Measurements from ENCODE around the gene IFT88. TPM values are rescaled to one million over a fixed set of nuclear protein-coding genes. Genes with fewer than 3 reads are reported as not detected.

The IFT88 gene
- total RNA-seq, 1 donor from 2014 or later, result 4.9 TPM

DNA sequence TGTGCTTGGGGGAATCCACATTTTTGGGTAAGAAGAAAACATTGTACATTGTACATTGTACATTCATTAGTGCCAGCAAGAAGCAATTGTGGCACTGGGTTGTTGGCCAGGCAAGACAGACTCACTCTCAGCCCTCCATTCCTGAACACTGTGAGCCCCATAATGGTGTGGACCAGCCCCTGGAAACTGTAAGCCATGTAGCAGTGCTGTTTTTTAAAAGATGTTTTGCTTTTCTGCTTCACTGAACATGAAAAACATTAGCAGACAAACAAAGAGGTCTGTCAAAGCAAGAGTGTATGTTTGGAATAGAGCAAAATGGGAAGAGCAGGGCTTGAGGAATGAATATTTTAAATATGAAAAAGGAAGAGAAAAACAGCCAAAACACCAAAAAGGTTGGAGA lies 97.4 kb downstream of the IFT88 start:
- Histone ChIP-seq H3K36me3 (peaks cover 5 to 18% of the 10 kb centered on the region in 2 donors), H3K4me1 (no peaks in the 10 kb centered on the region), H3K27ac (no peak overlapping the region), H3K4me3 (no peak overlapping the region), H3K27me3 (no peaks in the 10 kb centered on the region), H3K9me3 (no peaks in the 10 kb centered on the region)
- intact Hi-C loops (cut with DNase I), result no loop called here
- TF ChIP-seq, protein P1, sequence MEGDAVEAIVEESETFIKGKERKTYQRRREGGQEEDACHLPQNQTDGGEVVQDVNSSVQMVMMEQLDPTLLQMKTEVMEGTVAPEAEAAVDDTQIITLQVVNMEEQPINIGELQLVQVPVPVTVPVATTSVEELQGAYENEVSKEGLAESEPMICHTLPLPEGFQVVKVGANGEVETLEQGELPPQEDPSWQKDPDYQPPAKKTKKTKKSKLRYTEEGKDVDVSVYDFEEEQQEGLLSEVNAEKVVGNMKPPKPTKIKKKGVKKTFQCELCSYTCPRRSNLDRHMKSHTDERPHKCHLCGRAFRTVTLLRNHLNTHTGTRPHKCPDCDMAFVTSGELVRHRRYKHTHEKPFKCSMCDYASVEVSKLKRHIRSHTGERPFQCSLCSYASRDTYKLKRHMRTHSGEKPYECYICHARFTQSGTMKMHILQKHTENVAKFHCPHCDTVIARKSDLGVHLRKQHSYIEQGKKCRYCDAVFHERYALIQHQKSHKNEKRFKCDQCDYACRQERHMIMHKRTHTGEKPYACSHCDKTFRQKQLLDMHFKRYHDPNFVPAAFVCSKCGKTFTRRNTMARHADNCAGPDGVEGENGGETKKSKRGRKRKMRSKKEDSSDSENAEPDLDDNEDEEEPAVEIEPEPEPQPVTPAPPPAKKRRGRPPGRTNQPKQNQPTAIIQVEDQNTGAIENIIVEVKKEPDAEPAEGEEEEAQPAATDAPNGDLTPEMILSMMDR (IDR thresholded peaks at IDR 0.05), result no peak
- DNase-seq (ENCODE audit: low spot score in 2 of 2), result no peak

DNA sequence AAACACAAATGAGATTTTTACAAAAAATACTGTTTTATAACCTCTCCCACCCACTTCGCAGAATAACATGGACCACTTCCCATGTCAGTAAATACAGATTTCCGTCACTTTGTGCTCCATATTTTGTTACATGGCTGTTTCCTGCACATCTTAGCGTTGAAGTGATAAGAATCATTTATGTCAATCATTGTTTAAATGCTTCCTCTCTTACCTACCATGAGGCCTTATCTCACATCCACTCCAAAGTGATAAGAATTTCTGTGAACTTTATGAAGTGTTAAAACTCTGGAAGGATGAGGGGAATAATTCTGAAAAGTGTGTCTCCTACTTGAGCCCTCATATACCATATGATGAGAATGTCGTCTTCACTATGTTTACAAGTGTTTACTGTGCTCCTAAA lies 100.0 kb downstream of the IFT88 start:
- no peak for DNase-seq (ENCODE audit: low spot score in 2 of 2)
- no peak overlapping the region for H3K27ac ChIP-seq
- H3K36me3 ChIP-seq, result peaks cover 5 to 21% of the 10 kb centered on the region in 2 donors
- TF ChIP-seq, protein P1 (IDR thresholded peaks at IDR 0.05), result no peak
- H3K4me1 ChIP-seq, result no peaks in the 10 kb centered on the region
- H3K27me3 ChIP-seq, result no peaks in the 10 kb centered on the region
- intact Hi-C loops (cut with DNase I), result no loop called here
- H3K4me3 ChIP-seq, result no peak overlapping the region
- no peaks in the 10 kb centered on the region for H3K9me3 ChIP-seq

DNA sequence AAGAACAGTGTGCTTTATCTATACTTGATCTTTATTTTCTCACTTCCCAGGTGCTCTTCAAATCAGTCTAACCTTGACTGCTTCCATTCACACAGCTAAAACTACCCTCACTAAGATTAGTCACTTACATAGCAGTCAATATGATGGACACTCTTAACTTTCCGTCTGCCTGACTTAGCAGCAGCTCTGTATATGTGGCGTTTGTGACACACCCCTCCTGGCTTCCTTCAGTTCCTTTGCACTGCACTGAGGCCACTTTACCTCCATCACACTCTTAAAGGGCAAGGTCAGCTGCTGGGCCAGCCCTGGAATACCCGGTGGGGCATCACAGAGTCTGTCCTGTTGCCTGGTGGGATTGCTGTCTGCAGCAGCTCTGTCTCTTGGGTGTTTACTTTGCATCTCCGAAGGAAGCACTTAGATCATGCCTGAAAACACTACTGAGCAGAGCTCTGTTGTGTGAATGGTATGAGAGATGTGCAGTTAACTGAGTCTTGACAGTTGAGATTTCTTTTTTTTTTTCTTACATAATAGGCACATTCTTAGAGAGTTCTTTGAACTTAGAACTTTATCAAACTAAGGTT lies 101.0 kb downstream of the IFT88 start:
- Histone ChIP-seq H3K9me3 (no peaks in the 10 kb centered on the region), H3K27ac (no peak overlapping the region), H3K4me1 (no peaks in the 10 kb centered on the region), H3K27me3 (no peaks in the 10 kb centered on the region), H3K36me3 (peaks cover 5 to 22% of the 10 kb centered on the region in 2 donors), H3K4me3 (no peak overlapping the region)
- no peak for DNase-seq (ENCODE audit: low spot score in 2 of 2)
- intact Hi-C loops (cut with DNase I), result no loop called here
- TF ChIP-seq, protein P1 (IDR thresholded peaks at IDR 0.05), result no peak

DNA sequence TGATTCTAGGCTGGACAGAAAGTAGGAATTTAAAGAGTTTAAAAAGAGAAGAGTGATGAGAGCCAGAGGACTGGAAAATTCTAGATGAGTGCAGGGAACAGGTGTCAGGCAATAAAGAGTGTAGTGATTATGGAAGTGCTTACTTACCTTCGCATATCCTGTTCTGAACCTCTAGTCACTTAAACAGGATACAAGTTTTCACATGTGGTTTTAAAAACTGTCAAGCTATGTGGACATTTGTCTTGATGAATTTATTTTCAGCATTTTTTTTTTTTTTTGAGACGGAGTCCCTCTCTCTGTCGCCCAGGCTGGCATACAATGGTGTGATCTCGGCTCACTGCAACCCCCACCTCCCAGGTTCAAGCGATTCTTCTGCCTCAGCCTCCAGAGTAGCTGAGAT lies 102.2 kb downstream of the IFT88 start:
- no peak overlapping the region for H3K4me3 ChIP-seq
- H3K36me3 ChIP-seq, result peaks cover 2 to 13% of the 10 kb centered on the region in 2 donors
- intact Hi-C loops (cut with DNase I), result no loop called here
- H3K9me3 ChIP-seq, result no peaks in the 10 kb centered on the region
- DNase-seq (ENCODE audit: low spot score in 2 of 2), result no peak
- H3K27ac ChIP-seq, result no peak overlapping the region
- H3K27me3 ChIP-seq, result no peaks in the 10 kb centered on the region
- no peaks in the 10 kb centered on the region for H3K4me1 ChIP-seq
- TF ChIP-seq, protein P1 (IDR thresholded peaks at IDR 0.05), result no peak

DNA sequence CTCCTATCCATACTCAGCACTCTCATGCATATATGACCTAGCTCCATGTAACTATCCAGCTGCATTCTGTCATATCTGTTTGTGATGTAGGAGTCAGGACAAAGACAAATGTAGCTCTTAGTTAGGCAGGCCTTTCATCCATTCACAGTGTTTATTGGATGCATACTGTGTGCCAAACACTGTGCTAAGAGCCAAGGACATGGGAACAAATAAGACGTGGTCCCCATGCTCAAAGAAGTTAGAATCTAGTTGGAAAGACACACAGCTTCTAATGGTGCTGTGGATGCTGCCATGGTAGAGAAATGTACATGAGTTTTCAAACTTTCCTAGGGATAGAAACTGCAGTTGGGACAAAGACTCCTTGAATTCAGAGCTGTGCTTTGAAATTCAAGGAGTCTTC lies 104.8 kb downstream of the IFT88 start:
- intact Hi-C loops (cut with DNase I), result no loop called here
- Histone ChIP-seq H3K27me3 (no peaks in the 10 kb centered on the region), H3K4me1 (no peaks in the 10 kb centered on the region), H3K4me3 (no peak overlapping the region), H3K27ac (no peak overlapping the region), H3K36me3 (peaks cover 2 to 4% of the 10 kb centered on the region in 2 donors), H3K9me3 (no peaks in the 10 kb centered on the region)
- no peak for DNase-seq (ENCODE audit: low spot score in 2 of 2)
- TF ChIP-seq, protein P1 (IDR thresholded peaks at IDR 0.05), result no peak

DNA sequence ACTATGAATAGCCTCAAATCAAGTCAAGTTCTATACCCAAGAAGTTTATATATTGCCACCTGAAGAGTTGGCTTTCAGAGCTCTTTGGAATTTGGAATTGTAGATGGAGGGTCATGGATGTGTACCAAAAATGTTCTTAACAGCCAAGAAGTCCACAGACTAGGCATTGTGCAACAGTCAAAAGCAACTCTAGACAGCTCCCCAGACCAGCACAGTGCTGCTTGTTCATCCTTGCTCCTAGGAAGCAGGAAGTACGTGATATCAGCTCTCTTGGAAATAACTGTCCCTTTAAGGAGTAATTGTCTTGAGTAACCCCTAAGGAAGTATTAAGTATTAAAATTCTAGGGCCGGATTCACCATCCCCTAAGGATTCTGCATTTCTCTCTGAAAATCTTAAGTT lies 105.8 kb downstream of the IFT88 start:
- H3K36me3 ChIP-seq, result peaks cover 2 to 4% of the 10 kb centered on the region in 2 donors
- H3K27ac ChIP-seq, result no peak overlapping the region
- no peak overlapping the region for H3K4me3 ChIP-seq
- H3K9me3 ChIP-seq, result no peaks in the 10 kb centered on the region
- intact Hi-C loops (cut with DNase I), result no loop called here
- DNase-seq (ENCODE audit: low spot score in 2 of 2), result no peak
- no peaks in the 10 kb centered on the region for H3K4me1 ChIP-seq
- TF ChIP-seq, protein P1 (IDR thresholded peaks at IDR 0.05), result no peak
- H3K27me3 ChIP-seq, result no peaks in the 10 kb centered on the region
